Pancreas (tissue), 10 donors: ENCODE data around the gene DDIAS. TPM values are rescaled to one million over a fixed set of nuclear protein-coding genes. Genes with fewer than 3 reads are reported as not detected.
A peak's percentile ranks its signal among the peaks of the same experiment; 100 is the strongest.

Experiments used
- ATAC-seq, 4 donors: fragments of 200-7000 bp; cut with Tn5 transposase; one replicate each; pipeline versions ENCODE4 v1.8.0 to v1.9.1; 2020; ENCODE audit warnings: mild to moderate bottlenecking in 4 of 4, moderate library complexity in 4 of 4
- DNase-seq, 6 donors: peaks; one replicate each; pipeline ENCODE4 v3.0.0-alpha.2; 2020
- FAIRE-seq: peaks from 2 replicates; lab custom pipeline; 2012; peaks lifted over from hg19 to GRCh38; lab: Jason Lieb, UNC
- H3K27ac ChIP-seq, 4 donors: fragments of 200-600 bp; sonication (generic); 1 replicate in 3 of 4; 2 replicates in 1 of 4; pipeline versions ENCODE4 v1.5.0 to v1.8.0; 2020
- H3K27me3 ChIP-seq, 4 donors: fragments of 200-600 bp; one replicate each; pipeline ENCODE4 v1.8.0; 2021
- H3K36me3 ChIP-seq, 3 donors: fragments of 200-600 bp; sonication (generic) in 1 of 3; one replicate each; pipeline versions ENCODE4 v1.5.0 to v1.8.0; 2020 to 2021
- H3K4me1 ChIP-seq, 3 donors: fragments of 200-600 bp; one replicate each; pipeline ENCODE4 v1.8.0; 2021
- H3K4me3 ChIP-seq, 4 donors: fragments of 200-600 bp; sonication (generic) in 2 of 4; one replicate each; pipeline versions ENCODE4 v1.5.0 to v1.8.0; 2020 to 2021
- H3K9me3 ChIP-seq, 4 donors: fragments of 200-600 bp; one replicate each; pipeline ENCODE4 v1.8.0; 2021
- WGBS, 2 donors: extraction: QIAGEN DNeasy Blood & Tissue Kit; methylation state at CpG; one replicate each; pipeline ENCODE4 v1.1.7; 2013; 5-methylcytosine and 5-hydroxymethylcytosine counted together
- intact Hi-C, 3 donors: fragments of 100-400 bp; cut with DNase I; formaldehyde crosslinking; loops; one replicate each; pipeline versions ENCODE4 v1.11.1 to v1.14.2; 2022
- polyA plus RNA-seq, 2 donors: library from polyadenylated mRNA; stranded (reverse); fragments of 200-250 nt; gene quantifications; one replicate each; pipeline ENCODE4 v1.2.3, GENCODE V29; 2013
- total RNA-seq, 6 donors: library from RNA; stranded (reverse); fragmentation: NEBNext Ultra II Directional in 4 of 6; extraction: Animal tissue kit (Norgen Biotek cat#: 25700) in 4 of 6; gene quantifications; one replicate each; pipeline versions ENCODE4 v1.2.1 to v1.2.4, GENCODE V29; 2021 to 2023
- TF ChIP-seq, protein P1 (sequence below), 4 donors: fragments of 200-600 bp; sonication (generic) in 3 of 4; IDR thresholded peaks; one replicate each; pipeline versions ENCODE4 v1.5.0 to v1.8.0; 2021; ENCODE audit warnings: antibody characterized with exemption in 4 of 4
- donor health status: healthy with polysubstance abuse.
- donor health status: DM: no; HTN: no; CAD: no; lungs with moderate emphysema.
- donor health status: DM: no; HTN: no; CAD: no.
- donor health status: control.
- donor health status: control.
- donor health status: Bipolar disorder and iron deficiency.
- donor health status: DM: yes; HTN: yes; CAD: no.
- donor health status: DM: no; HTN: no; CAD: no.
- donor health status: DM: no; HTN: no; CAD: no.
- donor health status: DM: yes; HTN: yes; CAD: no.

Gene DDIAS
- total and polyA plus RNA-seq, 8 donors: 0.11 to 0.89 (median 0.38) TPM; not detected in 1

DNA sequence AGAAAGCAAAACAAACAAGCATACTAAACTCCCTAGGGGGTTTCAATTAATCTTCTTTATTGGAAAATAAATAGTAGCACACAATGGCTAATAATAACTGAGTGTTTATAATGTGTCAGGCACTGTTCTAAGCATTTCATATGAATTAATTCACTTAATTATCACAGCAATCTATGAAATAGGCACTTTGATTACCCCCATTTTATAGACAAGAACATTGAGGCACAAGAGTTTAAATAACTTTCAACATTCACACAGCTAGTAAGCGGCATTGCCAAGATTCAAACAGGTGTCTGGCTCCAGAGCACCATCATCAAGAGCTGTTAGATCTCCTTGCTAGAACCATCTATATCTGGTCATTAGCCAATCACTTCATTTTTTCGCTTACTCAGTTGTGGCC is 44.4 kb upstream of the DDIAS start:
- TF ChIP-seq, protein P1, sequence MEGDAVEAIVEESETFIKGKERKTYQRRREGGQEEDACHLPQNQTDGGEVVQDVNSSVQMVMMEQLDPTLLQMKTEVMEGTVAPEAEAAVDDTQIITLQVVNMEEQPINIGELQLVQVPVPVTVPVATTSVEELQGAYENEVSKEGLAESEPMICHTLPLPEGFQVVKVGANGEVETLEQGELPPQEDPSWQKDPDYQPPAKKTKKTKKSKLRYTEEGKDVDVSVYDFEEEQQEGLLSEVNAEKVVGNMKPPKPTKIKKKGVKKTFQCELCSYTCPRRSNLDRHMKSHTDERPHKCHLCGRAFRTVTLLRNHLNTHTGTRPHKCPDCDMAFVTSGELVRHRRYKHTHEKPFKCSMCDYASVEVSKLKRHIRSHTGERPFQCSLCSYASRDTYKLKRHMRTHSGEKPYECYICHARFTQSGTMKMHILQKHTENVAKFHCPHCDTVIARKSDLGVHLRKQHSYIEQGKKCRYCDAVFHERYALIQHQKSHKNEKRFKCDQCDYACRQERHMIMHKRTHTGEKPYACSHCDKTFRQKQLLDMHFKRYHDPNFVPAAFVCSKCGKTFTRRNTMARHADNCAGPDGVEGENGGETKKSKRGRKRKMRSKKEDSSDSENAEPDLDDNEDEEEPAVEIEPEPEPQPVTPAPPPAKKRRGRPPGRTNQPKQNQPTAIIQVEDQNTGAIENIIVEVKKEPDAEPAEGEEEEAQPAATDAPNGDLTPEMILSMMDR (IDR thresholded peaks at IDR 0.05): no peak
- ATAC-seq: no peak

DNA sequence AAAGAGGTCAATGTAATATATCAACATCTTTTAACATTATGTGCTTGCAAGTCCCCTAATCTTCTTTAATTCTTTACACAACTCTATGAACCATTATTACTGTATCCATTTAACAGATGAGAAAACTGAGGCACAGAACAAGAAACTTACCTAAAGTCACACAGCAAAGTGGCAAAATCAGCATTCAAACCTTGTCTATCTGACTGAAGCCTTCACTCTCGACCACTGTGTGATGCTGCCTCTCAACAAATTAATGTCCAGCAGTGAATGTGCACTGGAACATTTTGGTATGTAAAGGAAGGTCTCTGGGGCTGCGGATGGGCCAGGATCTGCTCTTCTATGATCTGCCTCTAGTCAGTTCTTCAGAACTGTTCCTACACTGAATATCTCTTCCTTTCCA is 43.4 kb upstream of the DDIAS start:
- H3K4me1 ChIP-seq: no peaks in the 10 kb centered on the region
- intact Hi-C loops: loop anchor here in 1 of 3 donors (10.0 kb wide), 1 partner anchor 133 kb away; no protein-coding TSS in a partner anchor
- ATAC-seq: no peak
- FAIRE-seq: no peak
- H3K4me3 ChIP-seq: no peak overlapping the region
- H3K36me3 ChIP-seq: no peaks in the 10 kb centered on the region
- H3K27ac ChIP-seq: no peak overlapping the region
- WGBS, 2 donors: 82 to 91% methylated on average over 2 of the region's 2 CpGs
- DNase-seq: no peak
- H3K27me3 ChIP-seq: no peaks in the 10 kb centered on the region
- TF ChIP-seq, protein P1 (IDR thresholded peaks at IDR 0.05): no peak
- no peaks in the 10 kb centered on the region for H3K9me3 ChIP-seq

More for the DNA sequence above, 44.4 kb upstream of the DDIAS start:
- H3K36me3 ChIP-seq: no peaks in the 10 kb centered on the region
- no peak overlapping the region for H3K4me3 ChIP-seq
- DNase-seq (no peak), FAIRE-seq (no peak)
- H3K4me1 ChIP-seq: no peaks in the 10 kb centered on the region
- no peaks in the 10 kb centered on the region for H3K27me3 ChIP-seq
- intact Hi-C loops: loop anchor here in 1 of 3 donors (10.0 kb wide), 1 partner anchor 132 kb away; no protein-coding TSS in a partner anchor
- H3K9me3 ChIP-seq: no peaks in the 10 kb centered on the region
- H3K27ac ChIP-seq: no peak overlapping the region
- 96 to 99% methylated on average over 2 of the region's 2 CpGs for WGBS, 2 donors

DNA sequence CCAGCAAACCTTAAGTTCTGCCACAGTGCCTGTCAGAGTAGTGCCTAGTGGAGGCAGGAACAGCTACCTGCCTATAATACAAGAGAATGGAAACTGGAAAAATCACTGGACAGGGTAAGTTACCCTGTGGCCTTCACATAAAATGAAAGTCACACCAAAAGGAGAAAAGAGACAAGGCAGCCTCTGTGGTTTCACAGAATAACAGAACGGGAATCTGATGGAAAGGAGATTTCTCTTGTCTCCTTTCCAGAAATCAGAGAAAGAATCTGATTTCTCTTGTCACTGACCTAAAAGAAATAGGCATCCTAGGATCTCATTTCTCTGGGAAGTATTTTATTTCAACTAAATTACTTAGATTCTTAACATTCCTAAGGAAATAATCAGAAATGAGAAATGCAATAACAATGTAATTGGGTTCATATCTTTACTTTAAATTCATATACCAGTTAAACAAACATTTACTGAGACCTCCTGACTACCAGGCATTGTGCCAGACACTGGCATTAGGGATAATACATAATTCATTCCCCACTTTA is 42.9 kb upstream of the DDIAS start:
- Histone ChIP-seq H3K4me1 (no peaks in the 10 kb centered on the region), H3K27me3 (no peaks in the 10 kb centered on the region), H3K4me3 (no peak overlapping the region), H3K36me3 (no peaks in the 10 kb centered on the region), H3K27ac (no peak overlapping the region), H3K9me3 (no peaks in the 10 kb centered on the region)
- DNase-seq: no peak
- no peak for ATAC-seq
- TF ChIP-seq, protein P1 (IDR thresholded peaks at IDR 0.05): no peak
- 55 to 63% methylated on average over 1 of the region's 1 CpG for WGBS, 2 donors
- FAIRE-seq: no peak
- intact Hi-C loops: loop anchor here in 1 of 3 donors (10.0 kb wide), 1 partner anchor 134 kb away; no protein-coding TSS in a partner anchor

DNA sequence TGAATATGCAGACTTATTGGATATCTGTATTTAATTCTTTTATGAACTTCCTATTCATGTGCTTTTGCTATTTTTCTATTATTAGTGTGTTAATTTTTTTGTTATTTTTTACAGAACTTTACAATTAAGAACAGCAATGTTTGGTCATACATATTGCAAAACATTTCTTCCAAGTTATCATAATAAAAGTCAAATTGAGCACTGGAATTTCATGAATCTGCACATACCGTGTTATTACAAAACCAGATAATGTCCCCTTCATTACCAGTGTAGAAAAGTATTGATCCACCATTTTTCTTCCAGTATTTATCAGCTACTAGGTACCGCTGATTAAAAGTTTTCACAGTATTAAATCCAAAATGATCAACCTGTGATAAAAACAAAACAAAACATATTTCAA is 41.8 kb upstream of the DDIAS start:
- intact Hi-C loops: loop anchor here in 2 of 3 donors (10.0 kb wide), 1 partner anchor 135 kb away; no protein-coding TSS in a partner anchor
- Histone ChIP-seq H3K36me3 (no peaks in the 10 kb centered on the region), H3K4me1 (peaks cover 0 to 7% (median 4%) of the 10 kb centered on the region in 3 donors), H3K4me3 (no peak overlapping the region), H3K27me3 (no peaks in the 10 kb centered on the region), H3K9me3 (no peaks in the 10 kb centered on the region), H3K27ac (no peak overlapping the region)
- TF ChIP-seq, protein P1 (IDR thresholded peaks at IDR 0.05): no peak
- peak; percentile 37 for FAIRE-seq
- ATAC-seq: no peak
- 57 to 58% methylated on average over 2 of the region's 2 CpGs for WGBS, 2 donors
- no peak for DNase-seq

DNA sequence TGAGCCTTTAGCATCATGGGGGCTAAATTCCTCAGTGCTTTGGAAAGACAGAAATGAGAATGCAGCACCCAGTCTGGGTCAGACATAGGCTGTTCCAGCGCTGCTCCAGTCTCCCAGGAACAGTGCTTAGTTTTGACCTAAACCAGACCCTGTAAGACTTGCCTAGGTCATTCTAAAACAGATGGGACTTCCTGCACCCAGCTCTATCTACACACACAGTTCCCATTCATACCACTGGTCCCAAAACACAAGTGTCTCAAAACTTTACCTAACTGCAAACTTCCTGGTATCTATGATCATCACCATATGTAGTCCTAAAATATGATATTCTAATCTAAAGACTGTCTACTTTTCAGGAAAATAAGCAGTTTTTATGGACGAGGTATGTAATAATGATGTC is 39.2 kb upstream of the DDIAS start:
- peaks cover 0 to 7% (median 4%) of the 10 kb centered on the region in 3 donors for H3K4me1 ChIP-seq
- WGBS, 2 donors: 58 to 85% methylated on average over 2 of the region's 2 CpGs
- TF ChIP-seq, protein P1 (IDR thresholded peaks at IDR 0.05): no peak
- no peaks in the 10 kb centered on the region for H3K9me3 ChIP-seq
- no peak for ATAC-seq
- no peak overlapping the region for H3K27ac ChIP-seq
- H3K27me3 ChIP-seq: no peaks in the 10 kb centered on the region
- DNase-seq: no peak
- intact Hi-C loops: loop anchor here in 1 of 3 donors (10.0 kb wide), 1 partner anchor 138 kb away; no protein-coding TSS in a partner anchor
- no peak overlapping the region for H3K4me3 ChIP-seq
- H3K36me3 ChIP-seq: no peaks in the 10 kb centered on the region
- no peak for FAIRE-seq
